B cell (primary cell): ENCODE measurements around the gene GRIK3. TPM values are rescaled to one million over a fixed set of nuclear protein-coding genes. Genes with fewer than 3 reads are reported as not detected.

Experiments
- ATAC-seq: fragments of 200-7000 bp; cut with Tn5 transposase; one replicate; pipeline ENCODE4 v1.10.0; 2021; ENCODE audit warnings: low read depth, mild to moderate bottlenecking, moderate number of reproducible peaks, moderate library complexity
- CTCF ChIA-PET: fragments of 350-600 bp; sonication (Branson Sonifier 250); formaldehyde crosslinking; loops from one replicate; lab custom pipeline; 2021; ENCODE audit warnings: antibody characterized with exemption, inconsistent platforms; lab: Charles Lee
- POLR2A ChIA-PET: fragments of 350-600 bp; sonication (Branson Sonifier 250); formaldehyde crosslinking; loops from one replicate; lab custom pipeline; 2021; ENCODE audit warnings: antibody characterized with exemption; lab: Charles Lee
- DNase-seq: peaks from one replicate; pipeline ENCODE4 v3.0.0; 2013
- H2AFZ ChIP-seq: 2 replicates; pipeline ENCODE4 v1.6.1; 2012; ENCODE audit warnings: mild to moderate bottlenecking, low read depth, low read length; ENCODE audit not compliant: insufficient read depth, poor library complexity, severe bottlenecking
- H3K27ac ChIP-seq, 2 donors: 1 replicate in 1 of 2; 2 replicates in 1 of 2; pipeline ENCODE4 v1.5.1; 2012 to 2013; ENCODE audit warnings: low read length in 2 of 2, mild to moderate bottlenecking in 2 of 2, moderate library complexity in 1 of 2
- H3K27me3 ChIP-seq, 4 experiments: fragments of 200-600 bp in 1 of 4; sonication (generic) in 1 of 4; replicated peaks in 1 of 4; 1 replicate in 2 of 4; 2 replicates in 2 of 4; pipeline versions ENCODE4 v1.6.1 to v1.7.0; 2013 to 2016; ENCODE audit warnings: low read length in 3 of 4, mild to moderate bottlenecking in 2 of 4, mixed read lengths in 1 of 4, moderate library complexity in 1 of 4; ENCODE audit not compliant: insufficient read depth in 4 of 4, control insufficient read depth in 3 of 4; ENCODE audit errors: control extremely low read depth in 1 of 4
- H3K36me3 ChIP-seq, 2 experiments: replicated peaks in 1 of 2; 1 replicate in 1 of 2; 2 replicates in 1 of 2; pipeline versions ENCODE4 v1.6.1 to v1.7.1; 2013; ENCODE audit warnings: low read length in 1 of 2; ENCODE audit not compliant: insufficient read depth in 2 of 2, control insufficient read depth in 1 of 2; ENCODE audit errors: control extremely low read depth in 1 of 2, extremely low read depth in 1 of 2
- H3K4me1 ChIP-seq, 2 donors: fragments of 200-600 bp in 1 of 2; sonication (generic) in 1 of 2; 1 replicate in 1 of 2; 2 replicates in 1 of 2; pipeline versions ENCODE4 v1.5.1 to v1.6.1; 2013 to 2017; ENCODE audit warnings: low read length in 2 of 2; ENCODE audit not compliant: control insufficient read depth in 2 of 2, insufficient read depth in 2 of 2
- H3K4me2 ChIP-seq: replicated peaks from 2 replicates; pipeline ENCODE3; 2012; ENCODE audit warnings: mild to moderate bottlenecking, low read depth, low read length; ENCODE audit not compliant: poor library complexity, severe bottlenecking
- H3K4me3 ChIP-seq, 5 experiments: fragments of 200-600 bp in 1 of 5; sonication (generic) in 1 of 5; 1 replicate in 3 of 5; 2 replicates in 2 of 5; pipeline versions ENCODE4 v1.5.1 to v1.7.0; 2011 to 2016; ENCODE audit warnings: low read length in 4 of 5, mild to moderate bottlenecking in 4 of 5, low read depth in 2 of 5, control low read depth in 1 of 5, moderate library complexity in 1 of 5; ENCODE audit not compliant: insufficient read depth in 1 of 5; ENCODE audit errors: control extremely low read depth in 1 of 5, extremely low read depth in 1 of 5
- H3K79me2 ChIP-seq: fragments of 200-600 bp; sonication (generic); one replicate; pipeline ENCODE4 v1.6.0; 2016; ENCODE audit warnings: low read length; ENCODE audit not compliant: control insufficient read depth, insufficient read depth
- H3K9ac ChIP-seq: fragments of 200-600 bp; sonication (generic); 2 replicates; pipeline ENCODE4 v1.6.1; 2017; ENCODE audit warnings: mild to moderate bottlenecking, low read length, moderate library complexity
- H3K9me3 ChIP-seq, 3 donors: one replicate each; pipeline versions ENCODE4 v1.6.1 to v1.7.1; 2013; ENCODE audit warnings: low read length in 2 of 3; ENCODE audit not compliant: control insufficient read depth in 2 of 3, insufficient read depth in 1 of 3; ENCODE audit errors: control extremely low read depth in 1 of 3
- H4K20me1 ChIP-seq: 2 replicates; pipeline ENCODE4 v1.6.0; 2012; ENCODE audit warnings: mild to moderate bottlenecking, low read length; ENCODE audit not compliant: insufficient read depth, control insufficient read depth, poor library complexity, severe bottlenecking
- H3K27ac Mint-ChIP-seq: one replicate; pipeline ENCODE4 v1.8.0; 2021; ENCODE audit warnings: mixed read lengths
- H3K27me3 Mint-ChIP-seq: one replicate; pipeline ENCODE4 v1.8.0; 2021; ENCODE audit warnings: mixed read lengths
- H3K4me1 Mint-ChIP-seq: one replicate; pipeline ENCODE4 v1.8.0; 2021; ENCODE audit warnings: mixed read lengths
- H3K4me3 Mint-ChIP-seq: one replicate; pipeline ENCODE4 v1.8.0; 2021; ENCODE audit warnings: mixed read lengths
- H3K9me3 Mint-ChIP-seq: one replicate; pipeline ENCODE4 v1.8.0; 2022; ENCODE audit warnings: mixed read lengths; ENCODE audit not compliant: insufficient read depth
- EZH2 ChIP-seq: IDR thresholded peaks from 2 replicates; pipeline ENCODE4 v1.6.1; 2012; ENCODE audit warnings: borderline replicate concordance, low read depth, mild to moderate bottlenecking, moderate library complexity, low read length; ENCODE audit not compliant: insufficient read depth, poor library complexity, severe bottlenecking
- WGBS: methylation state at CpG from one replicate; pipeline ENCODE4 v1.1.5; 2013; ENCODE audit warnings: missing lambda C conversion rate; ENCODE audit not compliant: insufficient coverage; 5-methylcytosine and 5-hydroxymethylcytosine counted together
- intact Hi-C: fragments of 100-400 bp; cut with micrococcal nuclease; formaldehyde crosslinking; loops from one replicate; pipeline ENCODE4 v1.10.0; 2022
- polyA plus RNA-seq: library from polyadenylated mRNA; depleted of rRNA; stranded (reverse); fragments of >200 nt; gene quantifications from 2 replicates; pipeline ENCODE4 v1.2.3, GENCODE V29; 2012
- total RNA-seq, 2 donors: library from RNA; stranded (reverse); fragments of 120-200 nt in 1 of 2; gene quantifications; 1 replicate in 1 of 2; 2 replicates in 1 of 2; pipeline versions ENCODE4 v1.2.3 to v1.2.4, GENCODE V29; 2013 to 2022
- TF ChIP-seq, protein P1 (sequence below): fragments of 200-600 bp; IDR thresholded peaks from one replicate; pipeline ENCODE4 v1.8.0; 2022; ENCODE audit warnings: antibody characterized with exemption, mild to moderate bottlenecking

Gene GRIK3
- total and polyA plus RNA-seq, 2 donors (not counting 1 experiment from before 2014, with no cell fraction given): 0.12 to 1.5 TPM

DNA sequence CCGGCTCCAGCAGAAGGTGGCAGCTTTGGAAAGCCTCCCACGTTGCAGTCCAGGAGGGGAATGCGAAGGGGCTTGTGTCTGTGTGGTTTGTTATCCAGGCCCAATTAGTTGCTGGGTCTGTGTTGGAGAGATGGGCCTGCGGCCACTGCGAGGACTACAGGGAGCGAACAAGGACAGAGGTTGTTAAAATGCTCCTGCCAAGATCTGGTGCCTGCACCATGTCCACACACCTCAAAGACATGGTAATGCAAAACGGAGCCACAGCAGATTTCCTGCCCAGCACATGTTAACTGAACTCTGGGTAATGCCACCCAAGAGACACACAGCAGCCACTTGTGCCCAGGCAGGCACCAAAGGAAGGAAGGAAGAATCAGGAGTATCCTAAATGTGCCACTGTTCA, 18.6 kb downstream of the GRIK3 start:
- Histone ChIP-seq H3K27me3 (peaks cover 0 to 10% (median 1%) of the 10 kb centered on the region in 4 experiments), H2AFZ (no peak overlapping the region), H3K9me3 (no peaks in the 10 kb centered on the region), H3K4me1 (no peaks in the 10 kb centered on the region), H3K36me3 (no peaks in the 10 kb centered on the region), H3K4me2 (no peak overlapping the region), H3K27ac (no peak overlapping the region), H3K9ac (no peak overlapping the region), H4K20me1 (no peaks in the 10 kb centered on the region), H3K4me3 (no peak overlapping the region), H3K79me2 (no peaks in the 10 kb centered on the region)
- H3K4me1 Mint-ChIP-seq: no peaks in the 10 kb centered on the region
- 83% methylated on average over 7 of the region's 7 CpGs for WGBS
- POLR2A ChIA-PET: no interaction called here
- H3K9me3 Mint-ChIP-seq: peaks cover under 1% of the 10 kb centered on the region
- no peak for ATAC-seq
- no peak overlapping the region for H3K4me3 Mint-ChIP-seq
- CTCF ChIA-PET: no interaction called here
- TF ChIP-seq EZH2: no peak
- TF ChIP-seq, protein P1, sequence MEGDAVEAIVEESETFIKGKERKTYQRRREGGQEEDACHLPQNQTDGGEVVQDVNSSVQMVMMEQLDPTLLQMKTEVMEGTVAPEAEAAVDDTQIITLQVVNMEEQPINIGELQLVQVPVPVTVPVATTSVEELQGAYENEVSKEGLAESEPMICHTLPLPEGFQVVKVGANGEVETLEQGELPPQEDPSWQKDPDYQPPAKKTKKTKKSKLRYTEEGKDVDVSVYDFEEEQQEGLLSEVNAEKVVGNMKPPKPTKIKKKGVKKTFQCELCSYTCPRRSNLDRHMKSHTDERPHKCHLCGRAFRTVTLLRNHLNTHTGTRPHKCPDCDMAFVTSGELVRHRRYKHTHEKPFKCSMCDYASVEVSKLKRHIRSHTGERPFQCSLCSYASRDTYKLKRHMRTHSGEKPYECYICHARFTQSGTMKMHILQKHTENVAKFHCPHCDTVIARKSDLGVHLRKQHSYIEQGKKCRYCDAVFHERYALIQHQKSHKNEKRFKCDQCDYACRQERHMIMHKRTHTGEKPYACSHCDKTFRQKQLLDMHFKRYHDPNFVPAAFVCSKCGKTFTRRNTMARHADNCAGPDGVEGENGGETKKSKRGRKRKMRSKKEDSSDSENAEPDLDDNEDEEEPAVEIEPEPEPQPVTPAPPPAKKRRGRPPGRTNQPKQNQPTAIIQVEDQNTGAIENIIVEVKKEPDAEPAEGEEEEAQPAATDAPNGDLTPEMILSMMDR: no peak
- intact Hi-C loops: no loop called here
- DNase-seq: no peak
- peaks cover 28% of the 10 kb centered on the region for H3K27me3 Mint-ChIP-seq
- H3K27ac Mint-ChIP-seq: no peak overlapping the region

DNA sequence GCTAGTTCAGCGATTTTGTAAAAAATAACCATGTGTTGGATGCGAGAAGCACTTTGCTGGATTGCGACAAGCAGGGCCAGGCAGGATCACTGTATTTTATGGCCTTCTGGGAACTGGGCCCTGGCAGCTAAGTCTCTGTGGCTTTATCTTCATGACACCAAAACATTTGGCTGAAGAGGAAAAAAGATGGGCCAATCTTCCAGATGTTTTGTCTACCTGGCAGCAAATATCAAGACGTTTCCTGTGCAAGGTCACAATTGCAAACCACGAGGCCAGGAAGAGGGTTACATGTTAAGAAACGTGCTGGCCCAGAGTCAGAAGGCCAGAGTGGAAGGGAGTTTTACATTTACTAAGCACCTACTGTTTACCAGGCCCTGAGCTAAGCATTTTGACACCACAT, 22.1 kb downstream of the GRIK3 start:
- intact Hi-C loops: no loop called here

More for the DNA sequence above, 22.1 kb downstream of the GRIK3 start:
- Mint-ChIP-seq H3K27me3 (peaks cover 7% of the 10 kb centered on the region), H3K4me3 (no peak overlapping the region), H3K27ac (no peak overlapping the region), H3K4me1 (no peaks in the 10 kb centered on the region), H3K9me3 (no peaks in the 10 kb centered on the region)
- Histone ChIP-seq H3K36me3 (no peaks in the 10 kb centered on the region), H3K4me2 (no peak overlapping the region), H3K27ac (no peak overlapping the region), H3K9me3 (no peaks in the 10 kb centered on the region), H3K9ac (no peak overlapping the region), H3K4me3 (no peak overlapping the region), H3K27me3 (peaks cover 0 to 3% (median 1%) of the 10 kb centered on the region in 4 experiments), H2AFZ (no peak overlapping the region), H4K20me1 (no peaks in the 10 kb centered on the region), H3K4me1 (no peaks in the 10 kb centered on the region), H3K79me2 (no peaks in the 10 kb centered on the region)
- no peak for DNase-seq
- ATAC-seq: no peak
- no peak for TF ChIP-seq EZH2
- TF ChIP-seq, protein P1: no peak
- 47% methylated on average over 6 of the region's 6 CpGs for WGBS
- ChIA-PET POLR2A (no interaction called here), CTCF (no interaction called here)
